Epidermal melanocyte (primary cell): ENCODE data around the gene OR51B2.
"Not testable (repeated sequence)": the region's sequence is repeated elsewhere in the genome, so short reads cannot be mapped to it uniquely, and the experiment has no call there.

Source experiments
- DNase-seq: peaks from one replicate; pipeline ENCODE4 v3.0.0; 2011; ENCODE audit warnings: low spot score; ENCODE audit not compliant: insufficient read length

OR51B2 gene

DNA sequence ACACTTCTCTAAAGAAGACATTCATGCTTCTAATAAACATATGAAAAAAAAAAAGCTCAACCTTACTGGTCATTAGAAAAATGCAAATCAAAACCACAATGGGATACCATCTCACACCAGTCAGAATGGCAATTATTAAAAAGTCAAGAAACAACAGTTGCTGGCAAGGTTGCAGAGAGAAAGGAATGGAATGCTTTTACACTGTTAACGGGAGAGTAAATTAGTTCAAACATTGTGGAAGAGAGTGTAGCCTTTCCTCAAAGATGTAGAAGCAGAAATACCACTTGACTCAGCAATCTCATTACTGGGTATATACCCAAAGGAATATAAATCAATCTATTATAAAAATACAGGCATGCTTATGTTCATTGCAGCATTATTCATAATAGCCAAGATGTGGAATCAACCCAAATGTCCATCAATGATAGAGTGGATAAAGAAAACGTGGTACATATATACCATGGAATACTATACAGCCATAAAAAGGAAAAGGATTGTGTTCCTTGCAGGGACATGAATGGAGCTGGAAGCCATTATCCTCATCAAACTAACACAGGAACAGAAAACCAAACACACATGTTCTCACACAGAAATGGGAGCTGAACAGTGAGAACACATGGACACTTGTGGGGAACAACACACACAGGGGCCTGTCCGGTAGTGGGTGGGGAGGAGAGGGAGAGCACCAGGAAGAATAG lies 10.6 kb downstream of the OR51B2 start:
- DNase-seq = not testable (repeated sequence)

DNA sequence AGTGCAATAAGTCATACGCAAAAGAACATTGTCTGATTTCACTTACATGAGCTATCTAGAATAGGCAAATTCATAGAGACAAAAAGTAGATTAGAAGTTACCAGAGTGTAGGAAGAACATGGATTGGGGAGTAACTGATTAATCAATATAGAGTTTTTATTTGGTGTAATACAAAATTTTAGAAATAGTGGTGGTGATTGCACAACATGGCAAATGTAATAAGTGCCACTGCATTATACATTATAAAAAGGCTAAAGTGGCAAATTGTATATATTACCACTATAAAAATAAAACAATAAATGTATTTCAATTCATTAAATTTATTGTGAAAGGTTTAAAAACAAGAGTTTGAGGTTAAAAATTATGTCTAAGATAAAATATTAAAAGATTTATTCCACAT lies 13.7 kb downstream of the OR51B2 start:
- no peak for DNase-seq

DNA sequence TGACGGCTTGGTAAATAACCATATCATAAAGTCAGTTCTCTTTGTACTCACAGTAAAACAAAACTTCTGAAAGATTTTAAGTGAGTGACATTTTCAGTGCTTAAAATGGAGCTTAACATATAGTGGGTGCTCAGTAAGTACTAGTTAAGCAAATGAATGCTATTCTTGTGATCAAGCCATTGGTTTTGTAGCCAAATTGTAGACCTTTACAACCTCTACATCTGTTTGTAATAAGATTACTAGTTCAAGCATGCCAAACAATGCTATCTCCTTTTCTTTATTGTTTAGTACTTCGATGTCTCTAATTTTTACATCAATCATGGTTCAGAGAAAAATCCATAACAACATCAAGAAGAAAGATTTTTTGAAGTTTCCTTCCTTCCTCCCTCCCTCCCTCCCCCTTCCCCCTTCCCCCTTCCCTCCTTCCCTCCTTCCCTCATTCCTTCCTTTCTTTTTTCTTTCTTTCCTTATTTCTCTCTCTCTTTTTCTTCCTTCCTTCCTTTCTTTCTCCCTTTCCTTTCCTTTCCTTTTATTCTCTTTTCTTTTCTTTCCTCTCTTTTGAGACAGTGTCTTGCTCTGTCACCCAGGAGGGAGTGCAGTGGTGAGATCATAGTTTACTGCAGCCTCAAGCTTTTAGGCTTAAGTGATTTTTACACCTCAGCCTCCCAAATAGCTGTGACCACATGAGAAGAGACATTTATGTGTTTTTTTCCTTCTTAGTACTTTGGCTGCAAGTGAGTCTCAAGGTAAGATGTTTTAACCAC lies 16.7 kb downstream of the OR51B2 start:
- DNase-seq = no peak

DNA sequence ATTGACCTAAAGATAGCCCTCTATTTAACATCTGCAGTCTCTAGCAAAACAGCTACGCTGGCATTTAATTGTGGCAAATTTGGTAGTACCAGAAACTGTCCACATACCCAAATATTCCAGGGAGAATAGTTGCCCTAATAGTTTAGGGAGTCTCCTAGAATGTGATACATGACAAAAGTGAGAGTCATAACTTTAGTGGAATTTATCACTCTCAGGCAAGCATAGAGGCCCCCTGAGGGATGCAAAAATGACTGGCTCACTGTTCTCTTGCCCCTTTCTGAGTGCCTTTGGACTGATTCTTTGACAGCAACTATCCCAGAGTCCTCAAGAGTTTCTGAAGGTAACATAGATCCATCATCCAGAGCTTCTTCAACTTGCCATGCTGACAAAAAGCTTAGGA lies 20.1 kb downstream of the OR51B2 start:
- no peak for DNase-seq

DNA sequence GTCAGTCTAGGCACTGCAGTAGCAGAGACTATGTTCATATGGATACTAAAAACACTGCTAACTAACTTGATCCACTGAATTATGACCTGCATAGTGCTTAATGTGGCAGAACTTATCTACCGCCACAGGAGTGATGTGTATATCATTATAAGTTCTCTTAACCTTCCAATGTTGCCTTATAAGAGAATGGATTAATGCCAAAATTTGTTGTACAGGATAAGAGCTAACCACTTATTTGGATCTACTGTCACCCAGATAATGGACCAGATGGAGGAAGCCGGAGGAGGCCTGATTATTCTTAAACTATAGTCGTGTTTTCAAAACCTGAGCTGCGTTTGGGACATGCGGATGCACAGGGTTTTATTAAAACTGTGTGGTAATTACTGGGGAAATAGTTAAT lies 20.5 kb downstream of the OR51B2 start:
- no peak for DNase-seq

DNA sequence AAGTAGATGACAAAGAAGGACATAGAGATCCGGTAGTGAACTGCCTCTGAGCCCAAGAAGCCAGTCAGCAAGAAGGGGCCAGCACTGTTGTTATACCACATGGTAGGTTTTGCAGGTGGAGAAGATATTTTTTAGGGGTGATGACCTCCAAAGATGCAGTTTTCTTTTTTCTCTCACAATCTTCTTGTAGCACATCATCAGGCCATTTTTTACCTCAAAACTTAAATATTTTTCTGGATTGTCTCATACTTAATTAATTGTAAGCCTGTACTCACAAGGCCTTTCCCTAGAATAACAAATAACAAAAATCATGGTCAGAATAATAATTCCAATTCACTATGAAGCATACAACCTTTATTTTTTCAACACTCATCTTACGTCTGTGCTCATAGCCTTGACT lies 22.3 kb downstream of the OR51B2 start, which contains the start of gene OR51B4:
Gene OR51B4, minus strand, starts transcription at position 101 of the 400 bp plus-strand sequence. Its CDS starts 0 bp downstream, at position 101.
- no peak for DNase-seq

DNA sequence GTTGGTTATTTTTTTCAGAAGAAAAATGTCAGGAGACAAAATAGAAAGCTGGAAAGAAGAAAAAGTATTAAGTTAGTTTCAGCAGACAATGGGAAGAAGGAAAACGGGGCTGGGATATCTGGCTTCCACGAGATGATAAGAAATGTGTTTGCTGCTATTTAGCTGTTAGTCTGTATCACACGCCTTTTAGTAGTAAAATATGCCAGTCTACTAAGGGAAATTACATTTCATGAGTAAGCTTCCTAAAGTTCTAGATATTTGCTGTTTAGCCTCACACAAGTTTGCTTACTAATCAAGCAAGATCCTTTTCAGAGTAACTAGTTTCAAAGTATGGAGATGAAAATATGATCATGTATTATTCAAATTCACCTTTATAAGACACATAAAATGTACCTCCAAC lies 23.8 kb downstream of the OR51B2 start:
- no peak for DNase-seq

DNA sequence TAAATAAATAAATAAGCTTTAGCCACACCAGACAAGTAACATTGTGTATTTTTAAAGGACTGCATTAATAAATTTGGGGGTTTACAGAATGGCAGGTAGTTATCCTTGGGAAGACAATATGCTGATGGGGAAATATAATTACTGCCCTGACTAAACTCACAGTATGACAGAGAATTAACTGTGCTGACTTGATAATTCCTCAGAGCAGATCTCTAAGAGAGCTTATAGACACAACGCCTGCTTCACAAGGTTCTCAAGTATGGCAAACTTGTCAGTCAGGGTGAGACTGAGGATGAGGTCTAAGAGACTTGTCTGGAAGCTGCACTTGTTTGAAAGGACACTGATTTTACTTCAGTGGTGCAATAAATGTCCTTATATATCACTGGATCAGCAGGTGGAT lies 25.6 kb downstream of the OR51B2 start:
- DNase-seq = no peak

DNA sequence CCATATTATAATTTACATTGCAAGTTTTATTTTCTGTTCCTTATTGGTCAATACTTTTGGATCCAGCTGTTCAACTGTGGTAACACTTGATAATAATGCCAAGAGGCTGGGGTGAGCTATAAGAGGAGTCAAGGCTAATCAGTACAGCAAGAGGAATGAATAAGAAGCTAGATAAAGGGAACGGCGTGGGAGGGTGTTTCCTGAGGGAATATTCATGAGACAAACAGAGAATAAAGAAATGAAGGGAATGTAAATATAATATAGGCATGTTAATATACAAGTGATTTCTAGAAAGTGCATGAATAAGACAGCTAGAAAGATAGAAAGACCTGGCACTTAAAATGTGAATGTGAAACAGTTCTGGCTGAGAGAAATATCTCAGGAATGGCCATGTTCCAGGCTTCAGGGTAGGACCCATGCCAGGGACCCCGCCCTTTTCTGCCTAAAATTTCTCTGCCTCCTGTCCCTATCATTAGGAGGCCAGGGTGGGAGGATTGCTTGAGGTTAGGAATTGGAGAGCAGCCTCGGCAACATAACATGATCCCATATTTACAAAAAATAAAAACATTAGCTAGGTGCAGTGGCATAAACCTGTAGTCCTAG lies 26.3 kb downstream of the OR51B2 start:
- DNase-seq = no peak

DNA sequence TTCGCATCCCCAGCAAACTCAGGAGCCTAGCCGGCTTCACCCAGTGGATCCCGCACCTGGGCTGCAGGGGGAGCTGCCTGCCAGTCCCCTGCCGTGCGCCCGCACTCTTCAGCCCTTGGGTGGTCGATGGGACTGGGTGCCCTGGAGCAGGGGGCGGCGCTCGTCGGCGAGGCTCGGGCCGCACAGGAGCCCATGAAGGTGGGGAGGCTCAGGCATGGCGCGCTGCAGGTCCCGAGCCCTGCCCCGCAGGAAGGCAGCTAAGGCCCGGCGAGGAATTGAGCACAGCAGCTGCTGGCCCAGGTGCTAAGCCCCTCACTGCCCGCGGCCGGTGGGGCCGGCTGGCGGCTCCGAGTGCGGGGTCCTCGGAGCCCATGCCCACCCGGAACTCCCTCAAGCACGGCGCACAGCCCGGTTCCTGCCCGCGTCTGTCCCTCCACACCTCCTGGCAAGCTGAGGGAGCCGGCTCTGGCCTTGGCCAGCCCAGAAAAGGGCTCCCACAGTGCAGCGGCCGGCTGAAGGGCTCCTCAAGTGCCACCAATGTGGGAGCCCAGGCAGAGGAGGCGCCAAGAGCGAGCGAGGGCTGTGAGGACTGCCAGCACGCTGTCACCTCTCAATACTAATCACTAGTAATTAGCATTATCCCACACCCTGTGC lies 29.6 kb downstream of the OR51B2 start:
- DNase-seq = not testable (repeated sequence)

DNA sequence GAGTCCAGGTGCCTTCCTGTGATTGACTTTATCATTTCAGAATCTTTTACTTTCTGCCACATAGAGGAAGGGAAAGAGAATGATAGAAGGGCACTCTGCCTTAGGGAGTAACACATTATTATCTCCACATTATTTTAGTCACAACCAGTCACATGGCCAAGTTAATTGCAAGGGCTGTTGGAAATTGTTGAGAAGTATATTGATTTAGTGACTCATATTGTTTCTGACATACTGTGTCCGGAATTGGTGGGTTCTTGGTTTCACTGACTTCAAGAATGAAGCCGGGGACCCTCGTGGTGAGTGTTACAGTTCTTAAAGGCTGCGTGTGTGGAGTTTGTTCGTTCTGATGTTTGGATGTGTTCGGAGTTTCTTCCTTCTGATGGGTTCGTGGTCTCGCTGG lies 31.1 kb downstream of the OR51B2 start:
- no peak for DNase-seq

DNA sequence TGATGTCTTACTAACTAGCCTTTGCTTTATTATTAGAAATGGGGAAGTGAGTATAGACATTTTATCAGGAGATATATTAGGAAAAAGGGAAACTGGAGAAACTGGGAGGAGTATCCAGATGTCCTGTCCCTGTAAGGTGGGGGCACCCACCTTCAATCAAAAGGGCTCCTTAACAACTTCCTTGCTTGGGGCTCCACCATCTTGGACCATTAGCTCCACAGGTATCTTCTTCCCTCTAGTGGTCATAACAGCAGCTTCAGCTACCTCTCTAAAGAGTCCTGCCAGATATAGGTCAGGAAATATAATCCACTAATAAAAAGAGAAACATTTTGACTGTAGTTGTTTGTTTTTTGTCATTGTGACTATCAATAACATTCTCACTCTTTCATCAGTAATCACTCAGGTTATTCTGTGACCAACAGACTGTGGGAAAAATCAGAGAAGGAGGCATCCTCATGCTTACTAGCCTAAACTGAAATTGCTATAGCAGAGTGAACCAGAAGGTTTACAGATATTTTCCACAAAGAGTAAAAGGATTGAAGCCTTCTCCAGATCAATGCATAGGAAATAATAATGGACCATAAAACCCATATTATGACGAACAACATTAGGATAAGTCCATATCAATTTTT lies 32.8 kb downstream of the OR51B2 start:
- DNase-seq = no peak

DNA sequence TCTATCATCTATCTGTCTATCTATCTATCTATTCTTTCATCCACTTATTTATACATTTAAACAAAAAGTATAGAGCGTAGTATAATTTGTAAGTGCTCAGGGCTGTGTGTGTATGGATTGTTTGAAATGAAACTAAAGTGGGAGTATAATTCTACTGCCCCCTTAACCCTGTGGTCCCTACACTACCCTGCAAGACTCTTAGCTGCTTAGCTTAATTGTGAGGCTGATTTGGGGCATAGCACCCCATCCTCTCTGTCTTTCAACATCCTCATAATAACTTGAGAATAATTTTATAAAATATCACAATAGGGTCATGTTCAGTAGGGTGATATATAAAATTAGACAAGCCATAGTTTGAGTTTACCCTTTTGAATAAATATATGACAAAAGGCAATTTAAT lies 34.0 kb downstream of the OR51B2 start:
- no peak for DNase-seq

DNA sequence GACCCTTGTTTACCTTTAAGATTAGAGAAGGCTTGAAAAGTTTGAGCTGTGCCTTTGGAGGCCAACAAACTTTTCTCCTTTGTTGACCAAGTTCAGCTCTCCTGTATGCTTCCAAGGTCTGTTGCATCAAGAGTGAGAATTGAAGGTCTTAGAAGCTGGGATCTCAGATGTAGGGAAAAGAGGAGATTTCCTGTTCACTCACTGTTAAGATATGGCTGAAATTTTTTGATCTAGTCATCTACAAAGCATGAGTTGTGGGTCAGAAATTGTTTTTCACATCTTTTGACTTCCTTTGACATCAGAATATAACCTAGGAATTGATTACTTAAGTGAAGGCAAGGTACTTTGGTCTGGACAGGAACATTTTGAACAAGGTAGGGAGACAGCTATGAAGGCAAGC lies 34.4 kb downstream of the OR51B2 start:
- DNase-seq = no peak

DNA sequence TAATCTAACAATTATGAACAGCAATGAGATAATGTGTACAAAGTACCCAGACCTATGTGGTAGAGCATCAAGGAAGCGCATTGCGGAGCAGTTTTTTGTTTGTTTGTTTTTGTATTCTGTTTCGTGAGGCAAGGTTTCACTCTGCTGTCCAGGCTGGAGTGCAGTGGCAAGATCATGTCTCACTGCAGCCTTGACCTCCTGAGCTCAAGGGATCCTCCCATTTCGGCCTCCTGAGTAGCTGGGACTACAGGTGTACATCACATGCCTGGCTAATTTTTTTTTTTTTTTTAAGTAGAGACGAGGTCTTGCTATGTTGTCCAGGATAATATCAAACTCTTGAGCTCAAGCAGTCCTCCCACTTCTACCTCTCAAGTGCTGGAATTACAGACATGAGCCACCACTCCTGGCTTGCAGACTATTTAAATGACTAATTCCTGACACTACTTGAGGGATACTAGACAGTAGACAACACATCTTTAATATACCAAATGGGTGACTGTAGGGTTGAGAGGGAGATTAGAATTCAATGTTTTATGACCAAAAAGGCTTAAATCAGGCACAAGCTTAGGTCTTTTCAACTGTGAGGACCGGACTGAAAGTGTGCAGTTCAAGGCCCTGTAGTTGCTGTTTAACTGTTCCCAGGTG lies 35.1 kb downstream of the OR51B2 start:
- no peak for DNase-seq

DNA sequence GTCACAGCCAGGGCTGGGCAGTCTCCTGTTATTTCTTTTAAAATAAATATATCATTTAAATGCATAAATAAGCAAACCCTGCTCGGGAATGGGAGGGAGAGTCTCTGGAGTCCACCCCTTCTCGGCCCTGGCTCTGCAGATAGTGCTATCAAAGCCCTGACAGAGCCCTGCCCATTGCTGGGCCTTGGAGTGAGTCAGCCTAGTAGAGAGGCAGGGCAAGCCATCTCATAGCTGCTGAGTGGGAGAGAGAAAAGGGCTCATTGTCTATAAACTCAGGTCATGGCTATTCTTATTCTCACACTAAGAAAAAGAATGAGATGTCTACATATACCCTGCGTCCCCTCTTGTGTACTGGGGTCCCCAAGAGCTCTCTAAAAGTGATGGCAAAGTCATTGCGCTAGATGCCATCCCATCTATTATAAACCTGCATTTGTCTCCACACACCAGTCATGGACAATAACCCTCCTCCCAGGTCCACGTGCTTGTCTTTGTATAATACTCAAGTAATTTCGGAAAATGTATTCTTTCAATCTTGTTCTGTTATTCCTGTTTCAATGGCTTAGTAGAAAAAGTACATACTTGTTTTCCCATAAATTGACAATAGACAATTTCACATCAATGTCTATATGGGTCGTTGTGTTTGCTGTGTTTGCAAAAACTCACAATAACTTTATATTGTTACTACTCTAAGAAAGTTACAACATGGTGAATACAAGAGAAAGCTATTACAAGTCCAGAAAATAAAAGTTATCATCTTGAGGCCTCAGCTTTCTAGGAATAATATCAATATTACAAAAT lies 35.8 kb downstream of the OR51B2 start:
- no peak for DNase-seq

DNA sequence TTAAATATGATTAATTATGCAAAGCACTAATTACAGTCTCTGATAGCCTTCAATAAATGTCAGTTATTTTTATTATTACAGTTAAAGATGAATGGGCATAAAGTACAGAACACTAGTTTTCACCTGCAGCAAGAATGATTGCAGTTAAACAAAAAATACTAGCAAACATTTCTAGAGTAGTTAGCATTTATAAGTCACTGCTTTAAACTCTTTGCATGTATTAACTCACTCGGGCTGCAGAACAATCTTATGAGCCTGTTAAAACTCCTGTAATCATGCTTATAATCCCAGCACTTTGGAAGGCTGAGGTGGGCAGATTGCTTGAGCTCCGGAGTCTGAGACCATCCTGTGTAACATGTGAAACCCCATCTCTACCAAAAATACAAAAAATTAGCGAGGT lies 37.2 kb downstream of the OR51B2 start:
- no peak for DNase-seq

DNA sequence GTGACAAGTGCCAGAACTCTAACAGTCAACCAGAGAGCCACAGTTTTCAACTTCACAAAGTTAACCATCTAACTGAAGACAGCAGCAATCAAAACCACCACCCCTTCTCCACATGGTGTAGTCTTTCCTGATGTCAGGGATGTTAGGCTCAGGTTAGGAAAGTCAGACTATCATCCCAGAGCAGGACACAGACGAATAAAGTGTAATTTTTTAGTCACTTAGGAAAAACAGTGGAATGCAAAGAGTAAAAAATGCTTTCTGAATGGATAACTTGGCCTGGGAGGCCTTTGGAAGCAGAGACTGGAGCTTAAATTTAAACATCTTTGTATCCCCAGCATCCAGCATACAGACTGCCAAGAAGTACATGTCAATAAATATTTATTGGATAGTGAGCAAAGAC lies 37.7 kb downstream of the OR51B2 start:
- DNase-seq = no peak

DNA sequence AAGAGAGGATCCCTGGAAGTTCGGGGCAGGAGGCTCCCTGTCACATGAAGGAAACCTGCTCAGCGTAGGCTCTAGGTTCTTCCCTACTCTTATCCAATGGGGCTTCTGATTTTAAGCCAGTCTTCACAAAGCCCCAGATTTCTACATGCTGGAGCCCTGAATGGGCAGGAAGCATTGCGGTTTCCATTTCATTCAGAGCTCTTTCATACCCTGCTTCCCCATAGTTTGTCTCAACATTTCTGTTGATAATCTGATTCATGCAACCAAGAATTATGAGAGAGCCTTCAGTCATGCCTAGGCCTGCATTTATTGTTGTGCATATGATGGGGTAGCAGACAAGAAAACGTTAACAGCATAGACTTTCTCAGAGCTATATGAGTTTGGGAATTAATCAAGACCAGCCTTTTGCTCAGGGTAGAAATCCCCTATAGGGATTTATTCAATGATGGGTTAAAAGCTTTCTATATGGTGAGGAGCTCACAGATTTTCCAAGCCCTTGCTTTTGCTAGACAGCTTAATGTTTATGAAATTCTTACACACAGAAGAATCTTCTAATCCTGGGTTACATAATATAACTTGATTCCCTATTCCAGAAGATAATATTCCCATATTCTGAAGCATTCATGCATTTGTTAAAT lies 38.3 kb downstream of the OR51B2 start:
- no peak for DNase-seq

DNA sequence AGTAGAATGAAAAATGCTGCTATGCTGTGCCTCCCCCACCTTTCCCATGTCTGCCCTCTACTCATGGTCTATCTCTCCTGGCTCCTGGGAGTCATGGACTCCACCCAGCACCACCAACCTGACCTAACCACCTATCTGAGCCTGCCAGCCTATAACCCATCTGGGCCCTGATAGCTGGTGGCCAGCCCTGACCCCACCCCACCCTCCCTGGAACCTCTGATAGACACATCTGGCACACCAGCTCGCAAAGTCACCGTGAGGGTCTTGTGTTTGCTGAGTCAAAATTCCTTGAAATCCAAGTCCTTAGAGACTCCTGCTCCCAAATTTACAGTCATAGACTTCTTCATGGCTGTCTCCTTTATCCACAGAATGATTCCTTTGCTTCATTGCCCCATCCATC lies 39.5 kb downstream of the OR51B2 start:
- no peak for DNase-seq
